Stimulated activated CD4-positive, alpha-beta T cell treated with anti-CD3 and anti-CD28 coated beads, Interleukin-1b, Interleukin-23, amount 100 ng/mL, for 48 hours (primary cell): ENCODE results near the gene SREBF2.

Experiments used
- DNase-seq: peaks from one replicate; pipeline ENCODE4 v3.0.0-alpha.2; 2020

Gene SREBF2

GRCh38 chr22:41880653-41881052 lies 47.7 kb downstream of the SREBF2 start:
- no peak for DNase-seq

- DNase-seq: no peak
These were observed 50.5 kb downstream of the SREBF2 start for GRCh38 chr22:41883400-41883799.

- no peak for DNase-seq
These were observed 52.2 kb downstream of the SREBF2 start for GRCh38 chr22:41885116-41885515.

DNA sequence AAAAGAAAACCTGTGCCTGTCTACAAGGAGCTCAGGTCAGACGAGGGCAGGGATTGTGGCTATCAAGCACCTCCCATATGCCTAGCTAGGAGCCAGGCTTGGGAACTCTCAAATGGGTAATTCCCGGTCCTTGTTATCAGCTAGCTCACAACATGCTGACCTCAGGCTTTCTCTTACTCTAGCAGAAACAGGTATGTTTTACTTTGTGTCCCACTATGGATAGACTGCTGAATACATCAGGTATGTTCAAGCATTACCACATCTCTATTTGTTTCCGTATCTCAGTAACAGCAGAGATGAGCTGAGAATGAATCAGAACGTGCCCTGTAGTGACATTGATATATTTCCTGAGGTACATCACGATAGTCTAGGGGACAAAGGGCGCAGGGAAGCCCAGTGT lies 52.6 kb downstream of the SREBF2 start:
- no peak for DNase-seq

DNA sequence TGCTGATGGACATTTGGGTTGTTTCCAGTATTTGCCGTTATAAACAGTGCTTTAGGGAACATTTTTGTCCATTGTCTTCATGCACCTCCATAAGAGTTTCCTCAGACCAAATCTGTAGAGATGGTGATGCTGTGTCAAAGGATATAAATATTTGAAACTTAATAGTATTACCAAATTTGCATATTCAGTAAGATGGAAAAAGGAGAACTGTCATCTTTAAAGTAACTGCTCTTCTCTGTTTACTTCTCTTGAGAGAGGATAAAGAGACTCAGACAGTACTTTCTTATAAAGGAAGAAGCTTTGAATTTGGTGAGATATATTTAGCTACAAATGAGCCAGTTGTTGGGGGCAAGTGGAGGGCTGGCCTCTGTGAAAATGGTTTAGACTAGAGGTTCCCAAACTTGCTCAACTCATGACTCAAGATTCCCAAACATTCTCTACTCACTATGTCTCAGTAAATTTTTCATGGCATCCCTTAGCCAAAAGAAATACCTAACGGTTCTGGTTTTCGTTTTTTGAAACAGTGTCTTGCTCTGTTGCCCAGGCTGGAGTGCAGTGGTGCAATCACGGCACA lies 55.8 kb downstream of the SREBF2 start:
- DNase-seq: no peak

GRCh38 chr22:41891407-41891806 lies 58.5 kb downstream of the SREBF2 start:
- no peak for DNase-seq

DNA sequence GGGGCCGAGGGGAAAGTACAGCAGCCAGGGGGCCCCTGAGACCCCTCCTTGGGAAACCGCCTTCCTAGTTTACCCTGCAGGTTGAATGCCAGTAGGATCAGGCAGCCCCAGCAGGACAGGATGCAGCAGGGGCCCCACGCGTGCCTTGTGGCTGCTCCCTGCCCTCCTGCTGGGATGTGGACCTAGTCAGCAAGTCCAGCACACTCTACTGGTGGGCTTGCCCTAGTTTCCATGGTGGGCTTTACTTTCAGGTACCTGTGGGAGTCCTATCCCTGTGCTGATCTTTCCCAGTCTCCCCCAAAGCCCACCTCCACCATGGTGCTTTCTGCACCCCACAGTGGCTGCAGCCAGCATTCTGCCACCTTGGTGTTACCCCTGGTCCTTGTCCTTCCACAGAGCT lies 59.8 kb downstream of the SREBF2 start:
- DNase-seq: no peak

- DNase-seq: no peak
These were observed 60.9 kb downstream of the SREBF2 start for GRCh38 chr22:41893591-41894375.

GRCh38 chr22:41898645-41899044 lies 65.7 kb downstream of the SREBF2 start:
- DNase-seq: no peak

DNA sequence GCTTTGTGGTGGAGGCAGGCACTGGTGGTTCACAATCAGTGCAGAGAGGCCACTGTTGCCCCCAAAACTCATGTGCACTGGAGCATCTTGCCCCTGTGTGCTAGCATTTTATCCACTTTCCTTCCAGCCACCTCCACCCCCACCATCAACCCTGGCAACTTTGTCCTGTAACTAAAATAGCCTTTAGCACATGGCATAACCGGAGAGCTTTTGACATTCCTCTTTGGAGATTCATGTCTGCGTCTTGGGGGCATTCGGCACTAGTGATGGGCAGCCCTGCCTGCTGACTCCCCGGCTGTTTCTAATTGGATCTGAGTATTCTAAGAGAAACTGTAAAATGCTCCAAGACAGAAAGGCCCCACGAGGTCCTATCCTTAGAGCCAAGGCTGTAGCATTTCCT lies 66.2 kb downstream of the SREBF2 start:
- no peak for DNase-seq

DNA sequence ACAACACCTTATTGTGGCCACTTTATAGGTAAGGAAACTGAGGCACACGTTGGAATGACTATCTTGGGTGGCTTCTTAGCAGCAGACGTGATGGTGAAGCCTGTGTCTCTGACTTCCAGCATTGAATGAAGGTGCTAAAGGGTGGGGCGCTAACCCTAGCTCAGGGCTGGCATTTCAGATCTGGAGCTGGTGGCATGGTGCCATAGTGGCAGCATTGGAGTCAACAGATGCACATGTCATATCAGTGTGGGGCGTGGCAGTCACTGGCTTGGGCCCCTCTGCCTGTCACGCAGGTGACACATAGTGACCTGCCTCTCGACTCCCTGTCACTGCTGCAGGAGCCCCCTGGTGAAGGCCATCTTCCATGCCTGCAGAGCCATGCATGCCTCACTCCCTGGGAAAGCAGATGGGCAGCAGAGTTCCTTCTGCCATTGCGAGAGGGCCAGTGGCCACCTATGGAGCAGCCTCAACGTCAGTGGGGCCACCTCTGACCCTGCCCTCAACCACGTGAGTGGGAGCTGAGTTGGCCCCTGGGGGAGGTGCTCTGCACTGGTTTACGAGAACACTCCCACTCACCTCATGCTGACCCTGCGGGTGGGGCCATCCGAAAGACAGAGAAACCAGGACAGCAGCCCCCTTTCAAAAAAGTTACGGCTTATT lies 67.2 kb downstream of the SREBF2 start:
- no peak for DNase-seq

DNA sequence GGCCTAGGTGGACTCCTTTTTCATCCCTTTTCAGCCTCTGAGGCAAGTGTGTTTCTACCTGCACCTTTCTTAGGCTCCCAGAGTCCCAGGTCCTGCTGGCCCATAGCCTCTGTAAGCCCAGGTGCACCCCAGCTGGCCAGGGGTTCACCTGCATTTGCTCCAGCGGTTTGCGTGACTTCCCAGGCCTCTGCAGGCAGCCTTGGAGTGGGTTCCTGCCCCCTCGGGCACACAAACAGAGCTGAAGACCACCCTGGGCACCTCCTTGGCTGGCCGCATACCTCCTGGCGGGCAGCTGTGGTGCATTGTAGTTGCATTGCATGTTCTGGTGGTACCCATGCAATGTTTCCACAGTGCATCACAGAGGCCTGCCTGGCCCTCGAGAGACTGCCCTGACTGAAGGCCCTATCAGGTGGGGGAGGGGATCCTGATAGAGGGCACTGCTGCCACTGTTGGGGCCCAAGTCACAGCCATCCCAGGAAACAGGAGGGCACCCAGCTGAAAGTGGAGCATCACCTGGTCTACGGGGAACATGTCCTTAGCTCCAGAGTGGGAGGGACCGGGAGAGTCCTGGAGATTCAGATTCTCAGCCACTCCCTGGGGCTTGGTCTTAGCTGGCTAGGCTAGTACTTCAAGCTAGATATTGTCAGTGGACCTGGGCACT lies 67.9 kb downstream of the SREBF2 start:
- DNase-seq: no peak

DNA sequence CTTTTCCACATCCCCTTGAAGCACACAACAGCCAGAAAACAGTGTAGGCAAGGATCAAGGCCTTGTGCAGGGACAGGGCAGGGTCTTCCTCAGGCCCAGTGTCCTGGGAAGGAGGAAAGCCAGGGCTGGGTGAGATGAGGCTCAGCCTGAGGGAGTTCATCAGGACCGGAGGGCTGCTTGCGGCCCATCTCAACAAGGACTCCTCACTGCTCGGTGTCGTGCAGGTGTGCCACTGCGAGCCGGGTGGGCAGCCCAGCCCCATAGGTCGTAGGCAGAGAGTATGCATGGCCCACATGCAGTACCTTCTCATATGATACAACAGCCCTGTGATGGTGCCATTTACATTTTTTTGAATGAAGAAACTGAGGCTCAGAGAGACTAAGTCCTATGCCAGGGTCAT lies 69.1 kb downstream of the SREBF2 start:
- no peak for DNase-seq

GRCh38 chr22:41902932-41903421 lies 70.1 kb downstream of the SREBF2 start:
- no peak for DNase-seq

DNA sequence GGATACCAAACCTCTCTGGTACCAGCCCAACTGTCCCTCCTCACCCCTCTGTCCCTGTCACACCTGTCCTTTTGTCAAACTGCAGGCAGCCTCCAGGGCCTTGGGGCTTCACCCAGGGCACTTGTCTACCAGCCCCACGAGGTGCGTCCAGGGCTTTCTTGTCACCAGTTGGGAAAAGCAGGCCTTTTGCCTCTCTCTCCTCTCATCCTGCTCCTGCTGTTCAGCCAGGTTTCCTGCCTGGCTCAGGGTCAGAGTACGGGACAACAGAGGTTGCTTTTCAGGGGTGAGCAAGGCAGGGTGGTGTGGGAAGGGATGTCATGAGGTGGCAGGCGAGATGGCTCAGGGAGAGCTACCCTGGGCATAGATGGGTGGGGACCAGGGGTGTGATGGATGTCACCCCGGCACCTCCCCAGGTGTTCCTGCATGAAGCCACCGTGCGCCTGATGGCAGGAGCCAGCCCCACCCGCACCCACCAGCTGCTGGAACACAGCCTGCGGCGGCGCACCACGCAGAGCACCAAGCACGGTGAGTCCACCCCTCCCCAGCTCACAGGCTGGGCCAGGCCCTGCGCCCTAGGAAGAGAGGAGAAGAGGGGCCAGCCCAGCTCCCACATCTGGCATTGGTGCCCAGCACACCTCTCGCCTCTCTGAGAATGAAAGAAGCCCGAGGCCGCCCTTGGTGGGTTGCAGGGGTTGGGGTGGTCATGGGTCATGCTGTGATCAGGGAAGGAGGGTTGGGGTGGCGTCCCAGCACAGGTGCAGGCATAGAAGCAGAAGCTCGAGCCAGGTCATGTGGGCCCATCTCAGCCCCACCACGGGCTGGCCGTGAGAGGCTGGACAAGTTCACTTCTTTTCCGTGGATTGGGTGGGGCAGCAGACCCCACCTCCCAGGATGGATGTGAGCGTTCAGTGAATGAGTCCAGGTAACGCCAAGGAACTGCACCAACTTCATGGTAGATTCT lies 71.8 kb downstream of the SREBF2 start:
- no peak for DNase-seq

DNA sequence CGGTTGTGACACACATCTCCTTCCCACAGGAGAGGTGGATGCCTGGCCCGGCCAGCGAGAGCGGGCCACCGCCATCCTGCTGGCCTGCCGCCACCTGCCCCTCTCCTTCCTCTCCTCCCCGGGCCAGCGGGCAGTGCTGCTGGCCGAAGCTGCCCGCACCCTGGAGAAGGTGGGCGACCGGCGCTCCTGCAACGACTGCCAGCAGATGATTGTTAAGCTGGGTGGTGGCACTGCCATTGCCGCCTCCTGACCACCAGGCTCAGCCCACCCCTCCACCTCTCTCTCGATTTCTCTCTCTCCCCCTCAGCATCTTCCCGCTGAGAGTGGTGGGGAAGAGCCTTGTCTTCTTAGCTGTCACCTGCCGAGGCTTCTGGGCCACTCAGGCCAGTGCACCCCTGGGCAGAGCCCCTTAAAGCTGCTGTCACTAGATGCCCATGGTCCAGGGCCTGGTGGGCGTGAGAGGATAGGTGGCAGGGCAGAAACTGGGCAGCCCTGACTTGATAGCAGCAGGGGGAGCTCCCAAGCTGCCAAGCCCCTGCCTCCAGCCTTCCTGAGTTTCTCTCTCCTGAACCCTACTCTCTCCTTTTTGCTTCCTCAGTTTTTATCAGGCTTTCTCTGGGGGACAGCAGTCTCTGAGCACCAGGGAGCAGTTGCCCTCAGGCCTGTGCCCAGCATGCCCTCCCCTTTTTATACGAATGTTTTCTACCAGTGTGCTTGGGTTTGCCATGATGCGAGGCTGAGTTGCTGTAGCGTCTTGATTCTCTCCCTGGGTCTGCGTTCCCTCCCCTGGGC lies 72.7 kb downstream of the SREBF2 start:
- DNase-seq: no peak

- DNase-seq: no peak
These were observed 73.9 kb downstream of the SREBF2 start for GRCh38 chr22:41906822-41907221.

DNA sequence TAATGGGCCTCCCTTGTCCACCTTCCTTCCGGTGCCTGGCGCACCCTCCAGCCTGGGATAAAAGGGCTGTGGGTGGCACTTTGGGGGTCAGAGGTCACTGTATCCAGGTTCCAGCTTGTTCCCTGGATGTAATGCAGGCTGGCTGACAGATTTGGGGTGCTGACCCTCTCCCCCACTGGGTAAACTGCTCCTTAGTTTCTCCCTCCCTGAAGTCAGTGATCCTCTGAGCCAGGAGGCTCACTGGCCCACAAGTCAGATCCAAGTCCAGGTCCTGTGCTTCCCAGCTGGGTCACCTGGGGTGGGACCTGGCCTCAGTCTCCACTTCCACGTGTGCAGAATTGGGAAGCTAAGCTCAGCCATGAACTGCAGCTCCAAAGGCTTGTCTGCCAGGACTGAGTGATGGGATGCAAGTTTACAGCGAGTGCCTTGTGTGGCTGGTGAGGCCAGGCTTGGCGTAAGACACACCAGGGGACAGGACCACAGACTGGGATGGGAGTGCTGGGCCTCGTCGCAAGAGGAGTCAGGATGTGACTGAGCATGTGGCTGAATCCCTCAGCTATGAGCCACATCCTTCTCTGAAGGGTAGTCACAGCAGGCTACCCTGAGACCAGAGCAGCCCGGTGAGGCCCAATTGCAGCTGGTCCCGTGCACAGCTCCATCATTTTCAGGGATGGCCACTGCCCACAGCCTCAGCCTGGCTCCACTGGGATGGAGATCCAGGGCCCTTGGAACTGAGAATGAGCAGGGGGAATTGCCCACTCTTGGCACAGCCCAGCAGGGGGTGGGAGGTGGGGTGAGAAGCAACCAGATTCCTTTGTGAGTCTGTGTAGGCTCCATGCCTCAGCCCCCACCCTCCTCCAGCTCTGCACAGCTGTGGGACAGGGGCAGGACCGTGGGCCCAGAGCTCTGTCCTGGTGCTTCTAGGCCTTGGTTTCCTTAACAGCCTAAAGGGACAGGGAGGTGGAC lies 74.8 kb downstream of the SREBF2 start:
- no peak for DNase-seq

GRCh38 chr22:41908411-41909309 lies 75.8 kb downstream of the SREBF2 start:
- no peak for DNase-seq
